DOHH2 (cell line): Measurements from ENCODE around the gene OR2A12.

Experiments used
- EZH2phosphoT487 ChIP-seq: fragments of 200-600 bp; sonication (generic); IDR thresholded peaks from 2 replicates; pipeline ENCODE4 v1.6.1; 2017; ENCODE audit warnings: borderline replicate concordance, mild to moderate bottlenecking, antibody characterized with exemption, low read length, moderate library complexity, mixed read lengths
- TF ChIP-seq, protein P1 (sequence below): fragments of 200-600 bp; sonication (generic); IDR thresholded peaks from one replicate; pipeline ENCODE4 v1.5.1; 2014; ENCODE audit warnings: antibody characterized with exemption, mild to moderate bottlenecking, low read depth, low read length; ENCODE audit not compliant: poor library complexity, severe bottlenecking

GRCh38 chr7:144134116-144134515, 48.0 kb downstream of the OR2A12 start:
- TF ChIP-seq, protein P1, sequence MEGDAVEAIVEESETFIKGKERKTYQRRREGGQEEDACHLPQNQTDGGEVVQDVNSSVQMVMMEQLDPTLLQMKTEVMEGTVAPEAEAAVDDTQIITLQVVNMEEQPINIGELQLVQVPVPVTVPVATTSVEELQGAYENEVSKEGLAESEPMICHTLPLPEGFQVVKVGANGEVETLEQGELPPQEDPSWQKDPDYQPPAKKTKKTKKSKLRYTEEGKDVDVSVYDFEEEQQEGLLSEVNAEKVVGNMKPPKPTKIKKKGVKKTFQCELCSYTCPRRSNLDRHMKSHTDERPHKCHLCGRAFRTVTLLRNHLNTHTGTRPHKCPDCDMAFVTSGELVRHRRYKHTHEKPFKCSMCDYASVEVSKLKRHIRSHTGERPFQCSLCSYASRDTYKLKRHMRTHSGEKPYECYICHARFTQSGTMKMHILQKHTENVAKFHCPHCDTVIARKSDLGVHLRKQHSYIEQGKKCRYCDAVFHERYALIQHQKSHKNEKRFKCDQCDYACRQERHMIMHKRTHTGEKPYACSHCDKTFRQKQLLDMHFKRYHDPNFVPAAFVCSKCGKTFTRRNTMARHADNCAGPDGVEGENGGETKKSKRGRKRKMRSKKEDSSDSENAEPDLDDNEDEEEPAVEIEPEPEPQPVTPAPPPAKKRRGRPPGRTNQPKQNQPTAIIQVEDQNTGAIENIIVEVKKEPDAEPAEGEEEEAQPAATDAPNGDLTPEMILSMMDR = no peak
- TF ChIP-seq EZH2phosphoT487 = no peak
